Measurements from ENCODE around the gene ATP9B. TPM values are rescaled to one million over a fixed set of nuclear protein-coding genes. Genes with fewer than 3 reads are reported as not detected.

ATP9B gene
- total and polyA plus RNA-seq, 10 of the 15 experiments (the other 5 are each of a cell fraction or from before 2014, with no cell fraction given), result 0.74 to 20.7 (median 12.9) TPM

DNA sequence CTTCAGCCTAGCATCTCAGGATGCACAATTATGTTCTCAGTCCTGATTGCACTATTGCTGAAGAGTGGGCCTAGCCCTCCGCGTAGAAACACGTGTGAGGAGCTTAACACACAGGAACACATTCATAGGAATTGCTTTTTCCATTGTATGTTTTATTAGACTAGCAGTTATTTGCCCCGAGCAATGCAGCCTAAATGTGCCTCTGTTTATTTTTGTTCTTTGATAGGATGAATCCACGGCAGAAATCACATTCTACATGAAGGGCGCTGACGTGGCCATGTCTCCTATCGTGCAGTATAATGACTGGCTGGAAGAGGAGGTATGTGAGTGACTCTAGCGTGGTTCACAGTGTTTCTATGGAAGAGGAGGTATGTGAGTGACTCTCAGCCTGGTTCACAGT is 260.6 kb downstream of the ATP9B start:
- CTCF ChIA-PET, result interaction anchor here (1.1 kb wide), 1 partner anchor 35 kb away, joined by 3 read pairs; no protein-coding TSS in a partner anchor
- 97% methylated on average over 9 of the region's 9 CpGs for WGBS (ENCODE audit: insufficient coverage, insufficient replicate concordance, low lambda C conversion rate, missing lambda C conversion rate)
- Histone ChIP-seq H3K27me3 (replicated peaks in 1 of 2; ENCODE audit: control insufficient read depth in 2 of 2, insufficient read depth in 2 of 2, low read length in 1 of 2) (no peaks in the 10 kb centered on the region), H3K79me2 (ENCODE audit: control insufficient read depth, insufficient read depth, low read length) (no peaks in the 10 kb centered on the region), H3K27ac (ENCODE audit: control insufficient read depth, insufficient read depth) (no peak overlapping the region), H3K4me3 (no peak overlapping the region), H3K4me2 (ENCODE audit: control insufficient read depth, insufficient read depth) (no peak overlapping the region), H3K36me3 (ENCODE audit: control insufficient read depth in 2 of 2, insufficient read depth in 2 of 2, low read length in 1 of 2) (peaks cover 2% of the 10 kb centered on the region in 2 experiments; a peak in 2 of 4 replicates), H3K4me1 (ENCODE audit: control insufficient read depth, insufficient read depth, low read length) (no peaks in the 10 kb centered on the region), H2AFZ (ENCODE audit: control insufficient read depth, low read depth, low read length) (no peak overlapping the region), H3K9ac (ENCODE audit: control insufficient read depth, insufficient read depth, low read length) (no peak overlapping the region), H4K20me1 (ENCODE audit: control insufficient read depth, insufficient read depth) (no peaks in the 10 kb centered on the region), H3K9me3 (replicated peaks; ENCODE audit: control insufficient read depth, insufficient read depth, low read length) (no peaks in the 10 kb centered on the region; the same call in 2 of the 3 replicates)
- intact Hi-C loops (cut with micrococcal nuclease; ENCODE audit: unreplicated experiment) (no loop called here), in situ Hi-C loops (cut with MboI) (no loop called here)
- FAIRE-seq, result no peak
- no peak for ATAC-seq
- RAD21 ChIA-PET (ENCODE audit: unreplicated experiment), result no interaction called here
- no peak for DNase-seq (ENCODE audit: low read depth, low spot score)
- BruUV-seq (replicated peaks), result no TSS peak
- no peak for TF ChIP-seq ZNF384 (IDR thresholded peaks at IDR 0.05; ENCODE audit: borderline replicate concordance, low read depth, low read length)
- no peak for TF ChIP-seq EP300 (IDR thresholded peaks at IDR 0.05; ENCODE audit: borderline replicate concordance in 1 of 2, control insufficient read depth in 1 of 2, low read depth in 2 of 2, low read length in 2 of 2)
- TF ChIP-seq POLR2AphosphoS2 (IDR thresholded peaks at IDR 0.05; ENCODE audit: low read depth, low read length), result no peak
- no peak for TF ChIP-seq ASH2L (IDR thresholded peaks at IDR 0.05; ENCODE audit: borderline replicate concordance, low read depth)
- TF ChIP-seq, protein P1, sequence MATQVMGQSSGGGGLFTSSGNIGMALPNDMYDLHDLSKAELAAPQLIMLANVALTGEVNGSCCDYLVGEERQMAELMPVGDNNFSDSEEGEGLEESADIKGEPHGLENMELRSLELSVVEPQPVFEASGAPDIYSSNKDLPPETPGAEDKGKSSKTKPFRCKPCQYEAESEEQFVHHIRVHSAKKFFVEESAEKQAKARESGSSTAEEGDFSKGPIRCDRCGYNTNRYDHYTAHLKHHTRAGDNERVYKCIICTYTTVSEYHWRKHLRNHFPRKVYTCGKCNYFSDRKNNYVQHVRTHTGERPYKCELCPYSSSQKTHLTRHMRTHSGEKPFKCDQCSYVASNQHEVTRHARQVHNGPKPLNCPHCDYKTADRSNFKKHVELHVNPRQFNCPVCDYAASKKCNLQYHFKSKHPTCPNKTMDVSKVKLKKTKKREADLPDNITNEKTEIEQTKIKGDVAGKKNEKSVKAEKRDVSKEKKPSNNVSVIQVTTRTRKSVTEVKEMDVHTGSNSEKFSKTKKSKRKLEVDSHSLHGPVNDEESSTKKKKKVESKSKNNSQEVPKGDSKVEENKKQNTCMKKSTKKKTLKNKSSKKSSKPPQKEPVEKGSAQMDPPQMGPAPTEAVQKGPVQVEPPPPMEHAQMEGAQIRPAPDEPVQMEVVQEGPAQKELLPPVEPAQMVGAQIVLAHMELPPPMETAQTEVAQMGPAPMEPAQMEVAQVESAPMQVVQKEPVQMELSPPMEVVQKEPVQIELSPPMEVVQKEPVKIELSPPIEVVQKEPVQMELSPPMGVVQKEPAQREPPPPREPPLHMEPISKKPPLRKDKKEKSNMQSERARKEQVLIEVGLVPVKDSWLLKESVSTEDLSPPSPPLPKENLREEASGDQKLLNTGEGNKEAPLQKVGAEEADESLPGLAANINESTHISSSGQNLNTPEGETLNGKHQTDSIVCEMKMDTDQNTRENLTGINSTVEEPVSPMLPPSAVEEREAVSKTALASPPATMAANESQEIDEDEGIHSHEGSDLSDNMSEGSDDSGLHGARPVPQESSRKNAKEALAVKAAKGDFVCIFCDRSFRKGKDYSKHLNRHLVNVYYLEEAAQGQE (IDR thresholded peaks at IDR 0.05; ENCODE audit: low read depth, low read length), result no peak
- no peak for TF ChIP-seq NR2F1 (conservative IDR thresholded peaks at IDR 0.05)
- no peak for TF ChIP-seq CEBPB (IDR thresholded peaks at IDR 0.05; ENCODE audit: borderline replicate concordance in 1 of 2, low read depth in 2 of 2, low read length in 2 of 2)
- TF ChIP-seq IRF4 (IDR thresholded peaks at IDR 0.05; ENCODE audit: low read depth, low read length), result no peak
- no peak for TF ChIP-seq KAT2A (conservative IDR thresholded peaks at IDR 0.05; ENCODE audit: control insufficient read depth, low read depth, low read length)
- no peak for TF ChIP-seq MYB (IDR thresholded peaks at IDR 0.05; ENCODE audit: borderline replicate concordance, low read depth, low read length)
- no peak for TF ChIP-seq GATAD2B (conservative IDR thresholded peaks at IDR 0.05; ENCODE audit: low read depth)
- no peak for TF ChIP-seq EED (IDR thresholded peaks at IDR 0.05; ENCODE audit: low read depth)
- no peak for TF ChIP-seq CHD2 (IDR thresholded peaks at IDR 0.05; ENCODE audit: borderline replicate concordance, low read depth, low read length)
- SMC1A ChIA-PET (ENCODE audit: uncharacterized antibody, unreplicated experiment), result no interaction called here
- POLR2A ChIA-PET, result no interaction called here
